Activated CD4-positive, alpha-beta memory T cell treated with anti-CD3 and anti-CD28 coated beads for 36 hours (primary cell): ENCODE results near the gene SURF1. TPM values are rescaled to one million over a fixed set of nuclear protein-coding genes. Genes with fewer than 3 reads are reported as not detected.
"Not testable (repeated sequence)": the region's sequence is repeated elsewhere in the genome, so short reads cannot be mapped to it uniquely, and the experiment has no call there.

Experiments used
- CTCF ChIA-PET: fragments of 350-600 bp; sonication (Branson Sonifier 250); formaldehyde crosslinking; loops from one replicate; lab custom pipeline; 2021; ENCODE audit warnings: antibody characterized with exemption, inconsistent platforms; lab: Charles Lee
- POLR2A ChIA-PET: fragments of 350-600 bp; sonication (Branson Sonifier 250); formaldehyde crosslinking; loops from one replicate; lab custom pipeline; 2021; ENCODE audit warnings: antibody characterized with exemption; lab: Charles Lee
- DNase-seq: peaks from one replicate; pipeline ENCODE4 v3.0.0-alpha.2; 2020
- H3K27ac Mint-ChIP-seq: one replicate; pipeline ENCODE4 v1.8.0; 2021; ENCODE audit warnings: mixed read lengths
- H3K27me3 Mint-ChIP-seq: one replicate; pipeline ENCODE4 v1.8.0; 2021; ENCODE audit warnings: mixed read lengths
- H3K36me3 Mint-ChIP-seq: one replicate; pipeline ENCODE4 v1.8.0; 2021; ENCODE audit warnings: mixed read lengths
- H3K4me1 Mint-ChIP-seq: one replicate; pipeline ENCODE4 v1.8.0; 2021; ENCODE audit warnings: low read depth, mixed read lengths
- H3K4me3 Mint-ChIP-seq: one replicate; pipeline ENCODE4 v1.8.0; 2021; ENCODE audit warnings: mild to moderate bottlenecking, mixed read lengths
- H3K9me3 Mint-ChIP-seq: one replicate; pipeline ENCODE4 v1.8.0; 2021; ENCODE audit warnings: mixed read lengths
- intact Hi-C: fragments of 100-400 bp; cut with micrococcal nuclease; formaldehyde crosslinking; loops from one replicate; pipeline ENCODE4 v1.15.1; 2023
- total RNA-seq, 2 experiments: library from RNA; stranded (reverse); gene quantifications; one replicate each; pipeline ENCODE4 v1.2.3, GENCODE V29; 2021

The SURF1 gene
- total RNA-seq, 2 experiments from 2014 or later: 24.7 to 26.0 TPM

DNA sequence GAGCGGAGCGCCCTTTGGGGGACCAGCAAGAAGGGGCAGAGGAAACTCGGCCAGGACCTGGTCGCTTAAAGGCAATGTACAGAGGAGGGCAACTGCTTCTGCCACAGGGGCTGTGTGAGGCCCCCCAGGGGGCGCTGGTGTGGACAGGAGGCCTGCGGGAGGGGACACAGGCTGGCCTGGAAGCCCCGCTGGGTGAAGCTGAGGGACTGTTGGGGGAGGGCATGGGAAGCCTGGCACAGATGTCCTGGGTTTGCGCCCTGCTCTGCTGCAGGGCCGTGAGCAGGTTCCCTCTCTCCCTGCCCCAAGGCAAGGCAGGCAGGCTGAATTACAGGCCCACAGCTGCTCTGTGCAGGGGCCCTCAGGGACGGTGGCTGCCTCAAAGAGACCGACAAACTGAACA, 13.7 kb downstream of the SURF1 start:
- DNase-seq: no peak
- H3K9me3 Mint-ChIP-seq: no peaks in the 10 kb centered on the region
- ChIA-PET POLR2A (interaction anchor here (0.6 kb wide), 1 partner anchor 17 kb away, joined by 3 read pairs; no protein-coding TSS in a partner anchor), CTCF (interaction anchor here (0.9 to 1.9 kb wide), 5 partner anchors 8 to 32 kb away, joined by 3 to 8 read pairs (median 3); partner anchors contain the start of genes SURF1 and SURF2)
- no peak overlapping the region for H3K4me3 Mint-ChIP-seq
- H3K27me3 Mint-ChIP-seq: no peaks in the 10 kb centered on the region
- no peak overlapping the region for H3K27ac Mint-ChIP-seq
- H3K4me1 Mint-ChIP-seq: peaks cover 25% of the 10 kb centered on the region
- intact Hi-C loops: no loop called here
- H3K36me3 Mint-ChIP-seq: peaks cover 29% of the 10 kb centered on the region

DNA sequence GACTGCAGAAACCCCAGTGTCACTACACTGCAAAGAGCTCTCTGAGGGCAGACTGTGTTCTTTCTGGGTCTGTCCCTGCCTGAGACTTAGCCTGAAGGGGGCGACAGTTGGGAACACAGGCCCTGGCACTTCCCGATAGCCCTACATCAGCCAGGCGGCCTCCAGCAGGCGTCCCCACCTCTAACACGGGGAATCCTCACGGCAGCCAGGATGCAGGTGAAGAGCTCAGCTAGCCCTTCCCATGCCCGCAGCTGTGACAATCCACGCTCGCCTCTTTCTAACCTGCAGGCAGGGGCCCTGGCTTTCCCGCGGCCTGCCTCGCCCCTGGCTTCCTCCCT, 14.2 kb downstream of the SURF1 start:
- POLR2A ChIA-PET: no interaction called here
- Mint-ChIP-seq H3K4me3 (no peak overlapping the region), H3K9me3 (no peaks in the 10 kb centered on the region), H3K27me3 (no peaks in the 10 kb centered on the region), H3K36me3 (peaks cover 28% of the 10 kb centered on the region), H3K27ac (no peak overlapping the region), H3K4me1 (peaks cover 27% of the 10 kb centered on the region)
- CTCF ChIA-PET: interaction anchor here (1.0 to 1.9 kb wide), 7 partner anchors 9 to 72 kb away, joined by 3 to 8 read pairs (median 3); partner anchors contain the start of genes SURF1 and SURF2
- intact Hi-C loops: no loop called here
- DNase-seq: no peak

- CTCF ChIA-PET: interaction anchor here (1.0 to 1.9 kb wide), 5 partner anchors 9 to 72 kb away, joined by 3 to 8 read pairs (median 3); no protein-coding TSS in a partner anchor
- no peak for DNase-seq
- no peaks in the 10 kb centered on the region for H3K9me3 Mint-ChIP-seq
- peaks cover 24% of the 10 kb centered on the region for H3K36me3 Mint-ChIP-seq
- H3K27ac Mint-ChIP-seq: no peak overlapping the region
- no peak overlapping the region for H3K4me3 Mint-ChIP-seq
- H3K27me3 Mint-ChIP-seq: no peaks in the 10 kb centered on the region
- POLR2A ChIA-PET: no interaction called here
- intact Hi-C loops: no loop called here
- H3K4me1 Mint-ChIP-seq: peaks cover 25% of the 10 kb centered on the region
These were observed 14.8 kb downstream of the SURF1 start for GRCh38 chr9:133341369-133342068.

DNA sequence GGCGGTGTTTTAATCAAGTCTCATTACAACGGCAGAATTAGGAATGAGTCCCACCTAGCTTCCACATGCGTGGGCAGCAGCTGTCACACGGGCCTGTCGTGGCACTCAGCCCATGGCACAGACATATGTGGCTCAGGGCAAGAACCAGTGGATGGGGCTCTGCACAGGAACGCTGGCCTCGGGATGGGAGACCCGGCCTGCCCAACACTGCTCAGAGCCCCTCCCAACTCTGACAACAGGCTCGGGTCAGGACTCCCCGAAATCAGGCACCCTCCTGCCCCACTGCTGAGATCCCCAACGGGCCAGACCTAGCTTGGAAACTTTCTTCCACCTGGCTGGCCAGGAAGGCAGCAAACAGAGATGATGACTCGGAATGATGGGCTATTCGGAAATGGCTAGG, 15.4 kb downstream of the SURF1 start:
- H3K4me3 Mint-ChIP-seq: no peak overlapping the region
- intact Hi-C loops: no loop called here
- DNase-seq: no peak
- peaks cover 21% of the 10 kb centered on the region for H3K4me1 Mint-ChIP-seq
- H3K27ac Mint-ChIP-seq: no peak overlapping the region
- POLR2A ChIA-PET: no interaction called here
- H3K36me3 Mint-ChIP-seq: peaks cover 22% of the 10 kb centered on the region
- H3K9me3 Mint-ChIP-seq: no peaks in the 10 kb centered on the region
- H3K27me3 Mint-ChIP-seq: no peaks in the 10 kb centered on the region
- CTCF ChIA-PET: interaction anchor here (1.1 to 1.9 kb wide), 3 partner anchors 10 to 73 kb away, joined by 3 to 8 read pairs (median 3); no protein-coding TSS in a partner anchor

DNA sequence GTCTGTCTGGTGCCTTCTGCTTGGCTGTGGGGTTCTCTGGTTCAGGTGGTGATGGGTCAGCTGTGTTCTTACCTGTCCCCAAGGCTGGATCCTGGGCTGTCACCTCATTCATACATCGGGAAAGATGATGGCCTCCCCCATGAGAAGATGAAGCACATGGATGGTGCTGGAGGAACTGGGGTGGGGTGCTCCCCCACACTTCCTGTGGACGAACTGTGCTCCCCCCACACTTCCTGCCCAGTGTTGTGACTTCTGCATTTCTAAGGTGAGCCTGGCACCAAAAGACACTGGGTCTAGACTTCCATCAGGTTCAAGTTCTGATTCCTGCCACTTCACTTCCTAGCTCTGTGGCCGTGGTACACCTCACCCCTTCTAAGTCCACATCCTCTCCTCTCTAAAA, 16.0 kb downstream of the SURF1 start:
- no peak for DNase-seq
- Mint-ChIP-seq H3K27me3 (no peaks in the 10 kb centered on the region), H3K4me1 (peaks cover 23% of the 10 kb centered on the region), H3K36me3 (peaks cover 25% of the 10 kb centered on the region), H3K4me3 (no peak overlapping the region), H3K9me3 (no peaks in the 10 kb centered on the region), H3K27ac (peak overlapping the region; percentile 21)
- intact Hi-C loops: no loop called here
- ChIA-PET CTCF (interaction anchor here (1.4 kb wide), 2 partner anchors 11 to 31 kb away, joined by 4 to 5 read pairs; no protein-coding TSS in a partner anchor), POLR2A (interaction anchor here (0.8 to 1.6 kb wide), 2 partner anchors 11 to 13 kb away, joined by 3 to 4 read pairs; no protein-coding TSS in a partner anchor)

DNA sequence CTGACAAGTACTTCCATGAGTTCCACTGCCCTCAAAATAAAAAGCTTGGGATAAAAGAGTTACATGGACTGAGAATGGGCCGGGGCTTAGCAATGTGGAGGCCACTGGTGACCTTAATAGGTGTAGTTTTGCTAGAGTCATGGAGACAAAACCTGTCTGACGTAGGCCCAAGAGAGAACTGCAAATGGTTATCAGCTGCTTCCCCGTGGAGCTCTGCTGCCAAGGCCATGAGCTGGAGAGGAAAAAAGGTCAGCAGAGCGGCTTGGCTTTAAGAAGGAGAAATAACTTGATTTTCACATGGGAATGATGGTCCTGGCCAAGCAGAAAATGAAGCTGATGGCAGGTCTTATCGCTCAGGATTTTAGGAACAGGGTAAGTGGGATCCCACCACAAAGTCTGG, 16.6 kb downstream of the SURF1 start:
- no peaks in the 10 kb centered on the region for H3K27me3 Mint-ChIP-seq
- H3K4me1 Mint-ChIP-seq: peaks cover 25% of the 10 kb centered on the region
- intact Hi-C loops: no loop called here
- ChIA-PET POLR2A (interaction anchor here (0.6 to 1.6 kb wide), 3 partner anchors 8 to 14 kb away, joined by 3 to 4 read pairs (median 3); partner anchors contain the start of genes MED22 and RPL7A), CTCF (interaction anchor here (0.9 to 1.4 kb wide), 5 partner anchors 10 to 318 kb away, joined by 3 to 5 read pairs (median 4); no protein-coding TSS in a partner anchor)
- no peak for DNase-seq
- H3K9me3 Mint-ChIP-seq: no peaks in the 10 kb centered on the region
- no peak overlapping the region for H3K4me3 Mint-ChIP-seq
- peaks cover 29% of the 10 kb centered on the region for H3K36me3 Mint-ChIP-seq
- no peak overlapping the region for H3K27ac Mint-ChIP-seq

DNA sequence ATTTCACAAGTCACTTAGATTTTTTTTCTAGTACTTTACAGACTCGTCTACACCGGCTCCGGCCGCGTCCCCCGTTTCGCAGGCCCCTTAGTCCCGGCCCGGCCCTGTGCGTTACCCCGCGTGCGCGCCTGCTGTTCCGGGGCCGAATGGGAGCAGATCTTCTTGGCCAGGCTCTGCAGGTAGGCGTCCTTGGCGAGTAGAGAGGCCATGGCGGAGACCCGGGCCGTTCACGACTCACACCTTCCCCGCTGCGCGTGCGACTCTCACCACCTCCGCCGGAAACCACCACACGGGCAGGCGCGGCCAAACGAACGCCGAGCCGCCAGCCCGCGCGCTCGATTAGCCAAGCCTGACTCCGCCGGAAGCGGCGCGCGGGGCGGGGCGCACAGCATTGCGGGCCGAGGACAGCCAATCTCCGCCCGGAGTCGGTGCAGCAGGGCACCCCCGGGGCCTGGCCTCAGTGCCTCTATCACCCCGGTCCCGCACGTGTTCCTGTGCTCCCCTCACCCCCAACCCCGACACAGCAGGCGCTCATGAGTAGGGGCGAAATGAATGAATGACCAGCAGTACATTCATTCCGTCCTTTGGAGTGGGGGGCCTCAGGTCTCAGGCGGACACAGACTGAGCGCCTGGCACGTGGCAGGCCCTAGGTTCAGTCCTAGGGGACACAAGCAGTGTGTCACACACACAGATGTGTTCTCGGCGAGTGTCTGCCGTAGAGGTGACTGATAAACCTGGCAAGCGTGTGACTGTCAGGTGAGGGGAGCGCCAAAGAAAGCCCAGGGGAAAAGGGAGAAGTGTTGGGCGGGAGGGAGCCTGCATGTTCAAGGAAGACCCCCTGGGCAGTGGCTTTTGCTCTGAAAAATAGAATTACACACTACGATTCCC, 20.1 kb downstream of the SURF1 start, which contains the start of gene SURF6:
Gene SURF6, minus strand, starts transcription at position 265 of the 888 bp plus-strand sequence. Its CDS starts 56 bp downstream, at position 209.
- peak within 1 kb of the TSS; percentile 91 for H3K27ac Mint-ChIP-seq
- no peaks in the 10 kb centered on the region for H3K27me3 Mint-ChIP-seq
- peak within 1 kb of the TSS; percentile 96 for H3K4me3 Mint-ChIP-seq
- ChIA-PET POLR2A (interaction anchor here (1.0 to 1.4 kb wide), 3 partner anchors 11 to 39 kb away, joined by 3 to 5 read pairs (median 4); partner anchors contain the start of genes MED22 and RPL7A), CTCF (no interaction called here)
- H3K9me3 Mint-ChIP-seq: no peaks in the 10 kb centered on the region
- peaks cover 47% of the 10 kb centered on the region for H3K36me3 Mint-ChIP-seq
- peaks cover 35% of the 10 kb centered on the region for H3K4me1 Mint-ChIP-seq
- intact Hi-C loops: loop anchor here (1.0 kb wide), 3 partner anchors 12 to 40 kb away; partner anchors contain the start of genes MED22, RPL7A, STKLD1 and SURF4
- DNase-seq: peak; percentile 96

GRCh38 chr9:133334888-133335287, 21.4 kb downstream of the SURF1 start:
- H3K4me3 Mint-ChIP-seq: peak overlapping the region; percentile 96
- CTCF ChIA-PET: interaction anchor here (0.9 to 1.4 kb wide), 4 partner anchors 17 to 149 kb away, joined by 3 to 5 read pairs (median 4); no protein-coding TSS in a partner anchor
- H3K9me3 Mint-ChIP-seq, DNase-seq, intact Hi-C loops, H3K27me3 Mint-ChIP-seq: not testable (repeated sequence)
- H3K36me3 Mint-ChIP-seq: peaks cover 43% of the 10 kb centered on the region
- POLR2A ChIA-PET: interaction anchor here (1.0 to 1.5 kb wide), 3 partner anchors 13 to 40 kb away, joined by 3 to 5 read pairs (median 3); partner anchors contain the start of genes MED22 and RPL7A
- peak overlapping the region; percentile 52 for H3K27ac Mint-ChIP-seq
- H3K4me1 Mint-ChIP-seq: peaks cover 27% of the 10 kb centered on the region

DNA sequence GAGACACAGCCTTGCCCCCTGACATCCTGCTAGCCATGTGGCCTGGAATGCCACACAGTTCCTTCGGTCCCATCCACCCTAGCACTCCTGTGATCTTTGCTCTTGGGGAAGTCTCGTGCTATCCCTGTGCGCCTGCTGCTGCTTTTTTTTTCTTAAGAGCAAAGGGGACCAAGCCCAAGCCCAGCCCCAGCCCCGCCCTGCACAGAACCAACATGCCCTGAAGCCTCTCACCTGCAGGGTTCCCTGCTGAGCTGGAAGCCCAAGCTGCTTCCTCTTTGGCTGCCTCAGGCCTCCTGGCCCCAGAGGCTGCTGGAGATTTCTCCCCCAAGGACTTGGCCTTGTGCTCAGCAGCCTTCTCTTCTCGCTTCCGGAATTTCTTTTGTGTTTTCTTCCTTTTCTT, 22.1 kb downstream of the SURF1 start:
- Mint-ChIP-seq H3K4me1 (peaks cover 27% of the 10 kb centered on the region), H3K27ac (peak overlapping the region; percentile 62), H3K36me3 (peaks cover 42% of the 10 kb centered on the region), H3K4me3 (peak overlapping the region; percentile 96), H3K9me3 (no peaks in the 10 kb centered on the region), H3K27me3 (no peaks in the 10 kb centered on the region)
- ChIA-PET POLR2A (interaction anchor here (1.5 kb wide), 1 partner anchor 15 kb away, joined by 3 read pairs; no protein-coding TSS in a partner anchor), CTCF (interaction anchor here (0.9 to 1.4 kb wide), 4 partner anchors 17 to 148 kb away, joined by 3 to 5 read pairs (median 4); no protein-coding TSS in a partner anchor)
- intact Hi-C loops: no loop called here
- DNase-seq: no peak

DNA sequence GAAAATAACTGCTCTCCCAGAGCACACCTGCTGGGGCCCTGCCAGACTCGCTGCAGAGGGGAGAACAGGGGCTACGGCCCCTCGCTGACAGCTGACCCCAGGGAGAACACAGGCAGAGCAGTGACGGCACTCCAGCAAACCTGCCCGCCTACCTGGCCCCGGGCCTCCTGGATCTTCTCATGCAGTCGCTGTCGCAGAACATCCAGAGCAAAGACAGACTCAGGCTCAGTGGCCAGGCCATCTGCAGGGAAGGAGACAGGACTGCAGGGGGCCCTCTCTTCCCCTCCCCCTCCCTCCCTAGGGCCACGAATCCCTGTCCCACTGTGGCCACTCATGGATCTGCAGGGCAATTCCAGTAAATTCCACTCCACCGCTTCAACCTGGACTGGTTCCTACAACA, 22.7 kb downstream of the SURF1 start:
- CTCF ChIA-PET: interaction anchor here (0.9 to 1.1 kb wide), 2 partner anchors 13 to 37 kb away, joined by 3 read pairs; no protein-coding TSS in a partner anchor
- Mint-ChIP-seq H3K27me3 (no peaks in the 10 kb centered on the region), H3K9me3 (no peaks in the 10 kb centered on the region), H3K4me3 (no peak overlapping the region), H3K36me3 (peaks cover 38% of the 10 kb centered on the region), H3K4me1 (peaks cover 30% of the 10 kb centered on the region), H3K27ac (no peak overlapping the region)
- POLR2A ChIA-PET: no interaction called here
- intact Hi-C loops: no loop called here
- no peak for DNase-seq

GRCh38 chr9:133333011-133333410, 23.3 kb downstream of the SURF1 start:
- Mint-ChIP-seq H3K36me3 (peaks cover 38% of the 10 kb centered on the region), H3K27me3 (no peaks in the 10 kb centered on the region), H3K4me1 (peaks cover 30% of the 10 kb centered on the region), H3K4me3 (no peak overlapping the region), H3K27ac (no peak overlapping the region), H3K9me3 (no peaks in the 10 kb centered on the region)
- intact Hi-C loops: no loop called here
- CTCF ChIA-PET: interaction anchor here (0.9 to 1.1 kb wide), 2 partner anchors 14 to 37 kb away, joined by 3 read pairs; no protein-coding TSS in a partner anchor
- POLR2A ChIA-PET: no interaction called here
- no peak for DNase-seq
